Activated CD8-positive, alpha-beta T cell treated with anti-CD3 and anti-CD28 coated beads, Interleukin-2, amount 10 ng/mL, durations not matched to agents 7 days and 5 days (primary cell): ENCODE data around the gene MIAT. TPM values are rescaled to one million over a fixed set of nuclear protein-coding genes. Genes with fewer than 3 reads are reported as not detected.

Source experiments
- ATAC-seq: fragments of 150-1000 bp; cut with Tn5 transposase; one replicate; pipeline ENCODE4 v1.10.0; 2021; ENCODE audit warnings: moderate library complexity
- CTCF ChIA-PET: fragments of 350-600 bp; sonication (Branson Sonifier 250); formaldehyde crosslinking; loops from one replicate; lab custom pipeline; 2021; ENCODE audit warnings: antibody characterized with exemption; lab: Charles Lee
- POLR2A ChIA-PET: fragments of 350-600 bp; sonication (Branson Sonifier 250); formaldehyde crosslinking; loops from one replicate; lab custom pipeline; 2021; ENCODE audit warnings: antibody characterized with exemption; lab: Charles Lee
- DNase-seq: peaks from one replicate; pipeline ENCODE4 v3.0.0-alpha.2; 2020
- H3K27ac Mint-ChIP-seq: one replicate; pipeline ENCODE4 v1.8.0; 2021; ENCODE audit warnings: mild to moderate bottlenecking, mixed read lengths
- H3K27me3 Mint-ChIP-seq: one replicate; pipeline ENCODE4 v1.8.0; 2021; ENCODE audit warnings: low read depth, mixed read lengths
- H3K36me3 Mint-ChIP-seq: one replicate; pipeline ENCODE4 v1.8.0; 2021; ENCODE audit warnings: low read depth, mixed read lengths
- H3K4me1 Mint-ChIP-seq: one replicate; pipeline ENCODE4 v1.8.0; 2021; ENCODE audit warnings: low read depth, mixed read lengths
- H3K4me3 Mint-ChIP-seq: one replicate; pipeline ENCODE4 v1.8.0; 2021; ENCODE audit warnings: mild to moderate bottlenecking, mixed read lengths
- H3K9me3 Mint-ChIP-seq: one replicate; pipeline ENCODE4 v1.8.0; 2022; ENCODE audit warnings: mixed read lengths; ENCODE audit not compliant: insufficient read depth
- total RNA-seq, 2 experiments: library from RNA; stranded (reverse); gene quantifications; one replicate each; pipeline ENCODE4 v1.2.3, GENCODE V29; 2021

Gene MIAT
- total RNA-seq, 2 experiments from 2014 or later, result 23.6 to 26.3 TPM

DNA sequence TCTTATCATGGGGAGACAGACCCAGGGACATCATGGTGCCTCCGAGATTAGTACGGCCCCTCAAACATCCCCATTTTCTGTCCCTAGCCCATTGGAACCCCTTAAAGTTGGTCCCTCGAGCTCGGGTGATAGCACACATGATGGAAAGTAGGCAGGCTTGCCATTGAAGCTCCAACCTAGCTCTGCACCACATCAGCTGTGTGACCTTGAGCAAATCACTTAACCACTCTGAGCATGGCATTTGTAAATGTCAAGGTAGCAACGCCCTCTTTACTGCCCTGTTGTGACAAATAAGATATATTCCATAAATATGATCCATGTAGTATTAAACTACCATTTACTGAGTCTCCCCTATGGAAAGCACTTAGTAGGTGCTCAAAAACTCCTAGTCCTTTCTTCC, 61.1 kb downstream of the MIAT start:
- H3K4me3 Mint-ChIP-seq, result no peak overlapping the region
- CTCF ChIA-PET, result interaction anchor here (1.9 kb wide), 1 partner anchor 11 kb away, joined by 4 read pairs; no protein-coding TSS in a partner anchor
- no peaks in the 10 kb centered on the region for H3K9me3 Mint-ChIP-seq
- no peak overlapping the region for H3K27ac Mint-ChIP-seq
- POLR2A ChIA-PET, result no interaction called here
- DNase-seq, result no peak
- no peaks in the 10 kb centered on the region for H3K27me3 Mint-ChIP-seq
- H3K36me3 Mint-ChIP-seq, result no peaks in the 10 kb centered on the region
- peaks cover 4% of the 10 kb centered on the region for H3K4me1 Mint-ChIP-seq
- ATAC-seq, result no peak

DNA sequence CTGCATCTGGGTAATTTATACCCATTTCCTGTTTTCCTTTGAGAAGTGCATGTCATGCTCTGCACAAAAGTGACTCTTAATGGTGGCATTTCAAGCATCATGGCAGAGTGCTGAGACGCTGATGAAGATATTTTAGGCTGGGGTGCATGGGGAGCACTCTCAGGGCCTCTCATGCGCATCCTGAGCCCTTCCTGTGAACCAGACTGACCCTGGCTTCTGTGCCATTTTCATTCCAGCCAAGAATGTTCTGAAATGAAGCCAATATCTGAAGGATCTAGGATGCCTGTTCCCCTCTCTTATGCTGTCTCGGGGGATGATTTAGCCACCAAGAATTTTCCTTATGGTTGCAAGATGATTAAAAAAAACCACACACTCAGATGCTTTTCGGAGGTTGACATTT, 61.5 kb downstream of the MIAT start:
- Mint-ChIP-seq H3K4me3 (no peak overlapping the region), H3K36me3 (no peaks in the 10 kb centered on the region), H3K27me3 (no peaks in the 10 kb centered on the region), H3K27ac (no peak overlapping the region), H3K9me3 (no peaks in the 10 kb centered on the region), H3K4me1 (peaks cover 4% of the 10 kb centered on the region)
- ATAC-seq, result no peak
- no peak for DNase-seq
- POLR2A ChIA-PET, result no interaction called here
- CTCF ChIA-PET, result interaction anchor here (1.9 kb wide), 1 partner anchor 11 kb away, joined by 4 read pairs; no protein-coding TSS in a partner anchor

DNA sequence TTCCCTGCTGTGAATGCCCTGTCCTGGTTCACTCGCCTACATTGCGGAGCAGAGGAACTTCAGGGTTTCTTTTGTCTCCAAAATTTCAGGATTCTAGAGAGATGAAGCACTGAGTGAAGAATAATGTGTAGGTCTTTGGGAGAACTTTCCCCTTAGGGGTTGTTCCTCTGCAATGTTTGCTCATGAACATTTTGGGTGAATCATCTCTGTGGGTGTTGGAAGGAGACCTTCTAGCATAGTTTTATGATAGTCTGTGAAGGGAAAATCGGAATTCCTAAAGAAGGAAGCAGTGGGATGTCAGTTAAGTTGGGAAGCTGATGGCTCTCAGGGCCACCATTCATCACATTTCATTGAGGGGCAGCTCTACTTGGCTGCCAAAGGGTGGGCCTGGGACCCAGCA, 64.8 kb downstream of the MIAT start:
- no peaks in the 10 kb centered on the region for H3K27me3 Mint-ChIP-seq
- no peak for ATAC-seq
- H3K4me1 Mint-ChIP-seq, result peaks cover 4% of the 10 kb centered on the region
- POLR2A ChIA-PET, result no interaction called here
- CTCF ChIA-PET, result interaction anchor here (1.0 kb wide), 1 partner anchor 34 kb away, joined by 3 read pairs; no protein-coding TSS in a partner anchor
- no peak overlapping the region for H3K27ac Mint-ChIP-seq
- no peak for DNase-seq
- no peaks in the 10 kb centered on the region for H3K9me3 Mint-ChIP-seq
- H3K36me3 Mint-ChIP-seq, result peaks cover 2% of the 10 kb centered on the region
- H3K4me3 Mint-ChIP-seq, result no peak overlapping the region

DNA sequence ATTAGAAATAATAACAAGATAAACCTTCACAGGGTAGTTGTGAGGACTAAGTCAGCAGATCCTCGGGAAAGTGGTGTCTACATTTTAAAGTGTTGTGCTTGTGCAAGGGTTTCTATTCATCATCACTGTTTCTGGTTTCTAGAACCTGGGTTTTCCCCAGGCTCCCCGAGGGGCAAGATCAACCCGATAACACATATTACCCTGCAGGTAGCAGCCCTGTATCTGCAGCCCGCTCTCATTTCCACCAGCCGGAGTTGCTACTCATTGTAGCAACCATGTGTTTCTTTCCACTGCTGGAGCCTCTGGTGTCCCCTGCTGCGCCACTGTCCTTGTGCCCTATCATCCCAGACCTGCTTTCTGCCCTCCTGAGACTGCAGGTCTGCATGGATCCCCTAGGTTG, 67.0 kb downstream of the MIAT start:
- Mint-ChIP-seq H3K36me3 (peaks cover 4% of the 10 kb centered on the region), H3K27ac (no peak overlapping the region), H3K4me3 (no peak overlapping the region), H3K27me3 (no peaks in the 10 kb centered on the region), H3K9me3 (no peaks in the 10 kb centered on the region), H3K4me1 (no peaks in the 10 kb centered on the region)
- no peak for DNase-seq
- ATAC-seq, result no peak
- ChIA-PET POLR2A (no interaction called here), CTCF (no interaction called here)

DNA sequence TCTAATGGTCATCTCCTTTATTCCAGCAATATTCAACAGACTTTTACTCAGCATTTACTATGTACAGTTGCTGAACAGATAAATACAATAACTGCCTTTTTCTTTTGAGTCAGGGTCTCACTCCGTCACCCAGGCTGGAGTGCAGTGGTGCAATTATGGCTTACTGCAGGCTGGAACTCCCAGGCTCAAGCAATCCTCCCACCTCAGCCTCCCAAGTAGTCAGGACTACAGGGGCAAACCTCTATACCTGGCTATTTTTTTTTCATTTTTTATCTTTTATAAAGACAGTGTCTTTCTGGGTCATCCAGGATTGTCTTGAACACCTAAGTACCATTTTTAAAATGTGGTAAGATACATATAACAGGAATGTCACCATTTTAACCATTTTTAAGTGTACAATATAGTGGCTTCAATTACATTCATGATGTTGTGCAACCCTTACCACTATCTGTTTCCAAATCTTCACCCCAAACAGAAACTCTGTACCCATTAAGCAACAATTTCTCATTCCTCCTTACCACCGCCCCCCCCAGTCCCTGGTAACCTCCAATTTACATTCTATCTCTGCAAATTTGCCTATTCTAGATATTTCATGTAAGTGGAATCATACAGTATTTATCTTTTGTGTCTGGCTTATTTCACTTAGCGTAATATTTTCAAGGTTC, 67.8 kb downstream of the MIAT start:
- ChIA-PET POLR2A (no interaction called here), CTCF (no interaction called here)
- Mint-ChIP-seq H3K4me3 (no peak overlapping the region), H3K27me3 (no peaks in the 10 kb centered on the region), H3K9me3 (no peaks in the 10 kb centered on the region), H3K4me1 (no peaks in the 10 kb centered on the region), H3K27ac (no peak overlapping the region), H3K36me3 (peaks cover 4% of the 10 kb centered on the region)
- DNase-seq (no peak), ATAC-seq (no peak)

Other genes with a start within 250 kb of the MIAT start
- 10 to 100 TPM in 1 of 2 experiments, 1 to 10 TPM in 1; 9.2 to 10.0 TPM for gene ASPHD2, start 228.3 kb upstream of the MIAT start, total RNA-seq
- 10 to 100 TPM; 32.2 to 34.6 TPM for gene HPS4, start 173.8 kb upstream of the MIAT start, total RNA-seq
- gene SRRD, start 173.7 kb upstream of the MIAT start, total RNA-seq, result 10 to 100 TPM; 21.6 to 22.6 TPM
- 10 to 100 TPM; 56.2 to 57.7 TPM for gene TFIP11, start 145.1 kb upstream of the MIAT start, total RNA-seq
- gene TPST2, start 67.5 kb upstream of the MIAT start, total RNA-seq, result 10 to 100 TPM; 62.8 to 68.9 TPM
- not detected for gene CRYBB1, start 39.6 kb upstream of the MIAT start, total RNA-seq
- gene CRYBA4, start 35.6 kb upstream of the MIAT start, total RNA-seq, result not detected